H1 (cell line): ENCODE results near the gene PTPMT1. TPM values are rescaled to one million over a fixed set of nuclear protein-coding genes. Genes with fewer than 3 reads are reported as not detected.

Experiments
- CTCF ChIA-PET: fragments of 300-600 bp; sonication (Branson Sonifier 250); formaldehyde crosslinking; loops from one replicate; lab custom pipeline; 2021; ENCODE audit not compliant: partially characterized antibody; lab: Charles Lee
- POLR2A ChIA-PET: fragments of 300-600 bp; sonication (Branson Sonifier 250); formaldehyde crosslinking; loops from one replicate; lab custom pipeline; 2021; ENCODE audit warnings: inconsistent platforms; ENCODE audit not compliant: partially characterized antibody; lab: Charles Lee
- DNase-seq, 2 experiments: peaks; one replicate each; pipeline versions ENCODE4 v3.0.0 to v3.0.0-alpha.2; 2010 to 2022; ENCODE audit warnings: low spot score in 2 of 2, low read depth in 1 of 2, mixed read lengths in 1 of 2
- FAIRE-seq: peaks from 2 replicates; lab custom pipeline; 2011; peaks lifted over from hg19 to GRCh38; lab: Jason Lieb, UNC
- H2AFZ ChIP-seq: 2 replicates; pipeline ENCODE4 v1.8.1; 2012; ENCODE audit warnings: low read length, inconsistent platforms
- H2AK5ac ChIP-seq: 2 replicates; pipeline ENCODE4 v1.6.1; 2013; ENCODE audit warnings: low read depth, low read length
- H2BK120ac ChIP-seq: replicated peaks from 2 replicates; pipeline ENCODE3; 2013; ENCODE audit warnings: low read depth, low read length, inconsistent platforms
- H2BK12ac ChIP-seq: 2 replicates; pipeline ENCODE4 v1.6.1; 2013; ENCODE audit warnings: low read depth, low read length
- H2BK15ac ChIP-seq: 2 replicates; pipeline ENCODE4 v1.6.1; 2013; ENCODE audit warnings: low read length
- H2BK20ac ChIP-seq: 2 replicates; pipeline ENCODE4 v1.6.1; 2013; ENCODE audit warnings: low read length
- H2BK5ac ChIP-seq: 2 replicates; pipeline ENCODE4 v1.6.1; 2013; ENCODE audit warnings: low read depth, low read length
- H3K14ac ChIP-seq: 2 replicates; pipeline ENCODE4 v1.6.1; 2013; ENCODE audit warnings: inconsistent platforms; ENCODE audit not compliant: insufficient read length
- H3K18ac ChIP-seq: 2 replicates; pipeline ENCODE4 v1.6.1; 2013; ENCODE audit warnings: low read length; ENCODE audit errors: extremely low read depth
- H3K23ac ChIP-seq: 2 replicates; pipeline ENCODE4 v1.6.1; 2013; ENCODE audit warnings: inconsistent platforms; ENCODE audit not compliant: insufficient read length
- H3K23me2 ChIP-seq: 2 replicates; pipeline ENCODE4 v1.6.1; 2013; ENCODE audit warnings: low read depth, low read length
- H3K27ac ChIP-seq: 2 replicates; pipeline ENCODE4 v1.6.1; 2011; ENCODE audit warnings: low read depth, low read length, inconsistent platforms
- H3K27me3 ChIP-seq, 4 experiments: replicated peaks in 1 of 4; 1 replicate in 1 of 4; 2 replicates in 3 of 4; pipeline versions ENCODE4 v1.6.1 to v1.8.1; 2011 to 2013; ENCODE audit warnings: low read length in 3 of 4, mild to moderate bottlenecking in 3 of 4, inconsistent platforms in 2 of 4, mixed read lengths in 2 of 4, moderate library complexity in 1 of 4; ENCODE audit not compliant: control insufficient read depth in 3 of 4, insufficient read depth in 3 of 4; ENCODE audit errors: extremely low read depth in 1 of 4
- H3K36me3 ChIP-seq, 4 experiments: 2 replicates each; pipeline versions ENCODE4 v1.6.1 to v1.8.1; 2011 to 2013; ENCODE audit warnings: mild to moderate bottlenecking in 4 of 4, low read length in 3 of 4, moderate library complexity in 2 of 4, control low read depth in 1 of 4, inconsistent platforms in 1 of 4; ENCODE audit not compliant: insufficient read depth in 4 of 4, control insufficient read depth in 2 of 4
- H3K4ac ChIP-seq: replicated peaks from 2 replicates; pipeline ENCODE3; 2013; ENCODE audit warnings: low read length, low read depth, mixed read lengths, inconsistent platforms; ENCODE audit not compliant: insufficient read length
- H3K4me1 ChIP-seq, 4 experiments: replicated peaks in 1 of 4; 1 replicate in 1 of 4; 2 replicates in 3 of 4; pipeline versions ENCODE4 v1.6.1 to v1.8.1; 2011 to 2013; ENCODE audit warnings: low read length in 3 of 4, inconsistent platforms in 2 of 4, mixed read lengths in 1 of 4; ENCODE audit not compliant: insufficient read depth in 4 of 4, control insufficient read depth in 3 of 4
- H3K4me2 ChIP-seq, 2 experiments: 2 replicates each; pipeline versions ENCODE4 v1.6.1 to v1.8.1; 2011 to 2013; ENCODE audit warnings: low read depth in 2 of 2, low read length in 2 of 2, control low read depth in 1 of 2, inconsistent platforms in 1 of 2, mild to moderate bottlenecking in 1 of 2; ENCODE audit not compliant: insufficient read depth in 1 of 2
- H3K4me3 ChIP-seq, 4 experiments: fragments of 200-600, 300-600 bp in 1 of 4; sonication (generic), shearing (Covaris generic), sonication (Bioruptor Twin) in 1 of 4; 2 replicates each; pipeline versions ENCODE4 v1.5.1 to v1.8.1; 2011 to 2016; ENCODE audit warnings: low read length in 4 of 4, low read depth in 3 of 4, control low read depth in 2 of 4, inconsistent platforms in 2 of 4, mild to moderate bottlenecking in 2 of 4, mixed read lengths in 1 of 4, moderate library complexity in 1 of 4; ENCODE audit not compliant: insufficient read depth in 2 of 4; ENCODE audit errors: extremely low read depth in 1 of 4
- H3K56ac ChIP-seq: replicated peaks from 2 replicates; pipeline ENCODE3; 2013; ENCODE audit warnings: low read depth, mild to moderate bottlenecking, mixed read lengths, low read length, inconsistent platforms; ENCODE audit not compliant: insufficient read length
- H3K79me1 ChIP-seq: 2 replicates; pipeline ENCODE4 v1.6.1; 2013; ENCODE audit warnings: low read depth, low read length, control low read depth
- H3K79me2 ChIP-seq, 2 experiments: 2 replicates each; pipeline versions ENCODE4 v1.6.1 to v1.8.1; 2012 to 2013; ENCODE audit warnings: low read length in 2 of 2, mild to moderate bottlenecking in 2 of 2, inconsistent platforms in 1 of 2; ENCODE audit not compliant: insufficient read depth in 2 of 2, control insufficient read depth in 1 of 2
- H3K9ac ChIP-seq, 4 experiments: replicated peaks in 1 of 4; 1 replicate in 1 of 4; 2 replicates in 3 of 4; pipeline versions ENCODE4 v1.6.1 to v1.8.1; 2011 to 2013; ENCODE audit warnings: low read depth in 3 of 4, low read length in 3 of 4, control low read depth in 2 of 4, mild to moderate bottlenecking in 2 of 4, moderate library complexity in 2 of 4, inconsistent platforms in 1 of 4; ENCODE audit errors: extremely low read depth in 1 of 4
- H3K9me3 ChIP-seq, 2 experiments: 2 replicates each; pipeline versions ENCODE4 v1.6.1 to v1.8.1; 2012 to 2013; ENCODE audit warnings: mild to moderate bottlenecking in 2 of 2, moderate library complexity in 2 of 2, control low read depth in 1 of 2, inconsistent platforms in 1 of 2, low read depth in 1 of 2, low read length in 1 of 2, mixed read lengths in 1 of 2; ENCODE audit not compliant: insufficient read depth in 2 of 2
- H4K20me1 ChIP-seq, 2 experiments: replicated peaks in 1 of 2; 2 replicates each; pipeline versions ENCODE3 to v1.8.1; 2011 to 2013; ENCODE audit warnings: inconsistent platforms in 2 of 2, low read length in 2 of 2, mild to moderate bottlenecking in 1 of 2; ENCODE audit not compliant: insufficient read depth in 2 of 2, control insufficient read depth in 1 of 2
- H4K5ac ChIP-seq: 2 replicates; pipeline ENCODE4 v1.6.1; 2013; ENCODE audit warnings: low read length, low read depth, mixed read lengths, inconsistent platforms; ENCODE audit not compliant: insufficient read length
- H4K8ac ChIP-seq: 2 replicates; pipeline ENCODE4 v1.8.0; 2013; ENCODE audit warnings: mild to moderate bottlenecking, moderate library complexity, low read length, inconsistent platforms; ENCODE audit not compliant: insufficient read depth; ENCODE audit errors: extremely low read depth
- H4K91ac ChIP-seq: replicated peaks from 2 replicates; pipeline ENCODE3; 2013; ENCODE audit warnings: low read length, mixed read lengths, inconsistent platforms; ENCODE audit not compliant: insufficient read length
- KDM1A ChIP-seq: fragments of 200-600, 300-600 bp; sonication (generic); IDR thresholded peaks from 2 replicates; pipeline ENCODE4 v1.7.1; 2016; ENCODE audit warnings: mild to moderate bottlenecking, low read length, borderline replicate concordance
- SP4 ChIP-seq: IDR thresholded peaks from 2 replicates; pipeline ENCODE4 v1.6.1; 2012; ENCODE audit warnings: low read length, inconsistent platforms
- WGBS, 2 experiments: shearing (Covaris generic) in 1 of 2; methylation state at CpG; one replicate each; pipeline versions ENCODE4 v1.1.6 to v1.1.7; 2013 to 2015; ENCODE audit warnings: low lambda C conversion rate in 2 of 2, mixed read lengths in 2 of 2, inconsistent platforms in 1 of 2, low coverage in 1 of 2, missing lambda C conversion rate in 1 of 2; ENCODE audit not compliant: insufficient replicate concordance in 2 of 2, insufficient coverage in 1 of 2, insufficient read length in 1 of 2; ENCODE audit errors: extremely low coverage in 1 of 2, missing lambda C conversion rate in 1 of 2; 5-methylcytosine and 5-hydroxymethylcytosine counted together
- polyA plus RNA-seq, 7 experiments: library from polyadenylated mRNA; depleted of rRNA in 3 of 7; stranded (reverse) in 5 of 7; unstranded in 2 of 7; fragments of >200 nt in 5 of 7; fragments of 200-250 nt in 2 of 7; gene quantifications; 1 replicate in 5 of 7; 2 replicates in 1 of 7; 4 replicates in 1 of 7; pipeline versions ENCODE4 v1.2.1 to v1.2.3, GENCODE V29; 2011 to 2013; ENCODE audit warnings: missing spikeins in 2 of 7, mixed read lengths in 2 of 7
- total RNA-seq: library from RNA; stranded (reverse); fragmentation: NEBNext Ultra II Directional; extraction: Animal tissue kit (Norgen Biotek cat#: 25700); gene quantifications from 2 replicates; pipeline ENCODE4 v1.2.1, GENCODE V29; 2021

The PTPMT1 gene
- total and polyA plus RNA-seq, 2 of the 8 experiments (the other 6 are each of a cell fraction or from before 2014, with no cell fraction given), result 44.8 to 105 TPM

DNA sequence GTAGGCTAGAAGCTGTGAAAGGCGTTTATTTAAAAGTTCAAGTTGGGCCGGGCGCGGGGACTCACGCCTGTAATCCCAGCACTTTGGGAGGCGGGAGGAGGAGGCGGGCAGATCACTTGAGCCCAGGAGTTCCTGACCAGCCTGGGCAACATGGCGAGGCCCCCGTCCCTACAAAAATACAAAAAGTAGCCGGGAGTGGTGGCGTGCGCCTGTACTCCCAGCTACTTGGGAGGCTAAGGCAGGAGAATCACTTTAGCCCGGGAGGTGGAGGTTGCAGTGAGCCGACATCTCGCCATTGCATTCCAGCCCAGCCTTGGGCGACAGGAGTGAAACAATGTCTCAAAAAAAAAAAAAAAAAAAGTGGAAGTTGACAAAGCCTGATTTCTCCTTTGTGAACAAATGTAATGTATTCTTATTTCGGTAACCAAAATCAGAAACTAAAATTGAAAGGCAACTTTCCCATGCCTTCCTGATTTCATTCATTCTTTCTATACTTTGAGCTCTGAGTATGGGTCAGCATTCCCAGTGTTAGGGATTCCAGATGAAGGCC is 825 bp downstream of the PTPMT1 start:
- DNase-seq, result no peak
- H4K20me1 ChIP-seq, result peaks cover 0 to 4% of the 10 kb centered on the region in 2 experiments
- peaks cover 0 to 3% (median 1%) of the 10 kb centered on the region in 4 experiments; a peak in 1 of 7 replicates for H3K4me1 ChIP-seq
- no peak overlapping the region for H3K23ac ChIP-seq
- H3K36me3 ChIP-seq, result peaks cover under 1 to 12% (median 2%) of the 10 kb centered on the region in 4 experiments; a peak in 3 of 8 replicates
- H3K9ac ChIP-seq, result peak overlapping the region; percentile 90 to 96 (median 94)
- H3K27me3 ChIP-seq, result no peaks in the 10 kb centered on the region
- WGBS, 2 experiments, result 29% methylated on average over 17 of the region's 17 CpGs; no CpG with 5 or more reads in 1 of the 2 experiments
- H4K91ac ChIP-seq, result peak overlapping the region; percentile 8
- no peak overlapping the region for H3K4ac ChIP-seq
- no peak overlapping the region for H3K56ac ChIP-seq
- H4K8ac ChIP-seq, result peak overlapping the region; percentile 84; the same call in 1 of the 2 replicates
- H3K18ac ChIP-seq, result peak overlapping the region; percentile 97
- H3K79me1 ChIP-seq, result peaks cover 3% of the 10 kb centered on the region; the same call in 1 of the 2 replicates
- no peak overlapping the region for H2AFZ ChIP-seq
- peak overlapping the region; percentile 60 to 77 for H3K4me2 ChIP-seq
- H2BK120ac ChIP-seq, result no peak overlapping the region
- peaks cover 3% of the 10 kb centered on the region; the same call in 1 of the 2 replicates for H3K23me2 ChIP-seq
- H3K9me3 ChIP-seq, result no peaks in the 10 kb centered on the region
- no peak overlapping the region for H2BK20ac ChIP-seq
- no peak for FAIRE-seq
- CTCF ChIA-PET, result interaction anchor here (0.6 to 1.0 kb wide), 6 partner anchors 10 to 896 kb away, joined by 3 to 6 read pairs (median 4); partner anchors contain the start of gene CELF1
- peak overlapping the region; percentile 44 to 96 (median 95) for H3K4me3 ChIP-seq
- POLR2A ChIA-PET, result interaction anchor here (0.6 to 6.6 kb wide), 16 partner anchors 8 to 81 kb away, joined by 3 to 83 read pairs (median 6); partner anchors contain the start of genes C1QTNF4, CELF1, FAM180B and KBTBD4
- H3K79me2 ChIP-seq, result peaks cover 0 to 13% of the 10 kb centered on the region in 2 experiments; a peak in 2 of 4 replicates
- no peak overlapping the region for H2AK5ac ChIP-seq
- H3K14ac ChIP-seq, result no peak overlapping the region
- peak overlapping the region; percentile 67 for H4K5ac ChIP-seq
- peak overlapping the region; percentile 53; the same call in 1 of the 2 replicates for H3K27ac ChIP-seq
- no peak overlapping the region for H2BK15ac ChIP-seq
- H2BK5ac ChIP-seq, result peak overlapping the region; percentile 78; the same call in 1 of the 2 replicates
- H2BK12ac ChIP-seq, result 0 out of 2 replicates have a peak overlapping the region, but pooled peaks have one; percentile 60
- 0 out of 2 replicates have a peak, but pooled peaks have one; percentile 60 for TF ChIP-seq KDM1A
- no peak for TF ChIP-seq SP4
